Brain microvascular endothelial cell (primary cell): Measurements from ENCODE around the gene CPLX3.

Experiments used
- DNase-seq: peaks from one replicate; pipeline ENCODE4 v3.0.0-alpha.2; 2020
- H3K27ac ChIP-seq: fragments of 250-450 bp; sonication (Bioruptor Pico); 2 replicates; pipeline ENCODE4 v1.5.1; 2020; ENCODE audit warnings: mild to moderate bottlenecking, moderate library complexity
- H3K27me3 ChIP-seq: fragments of 250-450 bp; sonication (Bioruptor Pico); replicated peaks from 2 replicates; pipeline ENCODE4 v1.5.1; 2020; ENCODE audit warnings: mild to moderate bottlenecking
- H3K36me3 ChIP-seq: fragments of 250-450 bp; sonication (Bioruptor Pico); replicated peaks from 2 replicates; pipeline ENCODE4 v1.5.1; 2020; ENCODE audit warnings: mild to moderate bottlenecking
- H3K4me3 ChIP-seq: 2 replicates; pipeline ENCODE4 v1.5.1; 2011; ENCODE audit warnings: low read depth, mild to moderate bottlenecking, control low read depth, low read length, moderate library complexity
- CTCF ChIP-seq: IDR thresholded peaks from 2 replicates; pipeline ENCODE4 v1.5.1; 2011; ENCODE audit warnings: low read depth, mild to moderate bottlenecking, moderate library complexity, low read length, control low read depth, inconsistent platforms; ENCODE audit errors: missing control alignments
- in situ Hi-C: cut with HindIII; loops from 2 replicates; pipeline ENCODE4 v1.10.0; 2017; ENCODE audit warnings: low sequenced_read_pairs, low pct_ligation_motif_present

Gene CPLX3

DNA sequence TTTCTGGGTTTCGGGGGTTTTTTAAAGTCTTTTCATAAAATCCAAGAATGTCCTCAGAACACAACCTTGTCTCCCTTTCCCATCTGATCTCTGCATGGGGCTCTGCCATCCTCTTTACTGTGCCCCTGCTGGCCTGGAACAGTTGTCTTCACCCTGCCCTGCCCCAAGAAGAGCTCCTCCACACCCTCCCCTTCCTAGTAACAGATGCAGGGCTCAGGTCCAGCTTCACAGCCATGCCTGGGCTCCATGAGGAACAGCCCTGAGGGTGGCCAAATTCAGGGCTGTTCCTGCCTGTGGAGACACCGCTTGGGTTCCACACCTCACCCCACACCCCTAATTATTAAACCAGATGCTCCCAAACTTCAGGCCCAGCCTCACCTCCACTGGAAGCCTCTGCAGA is 29.4 kb downstream of the CPLX3 start:
- in situ Hi-C loops: no loop called here
- Histone ChIP-seq H3K36me3 (peaks cover 14% of the 10 kb centered on the region), H3K4me3 (no peak overlapping the region), H3K27me3 (no peaks in the 10 kb centered on the region), H3K27ac (no peak overlapping the region)
- no peak for TF ChIP-seq CTCF
- no peak for DNase-seq

DNA sequence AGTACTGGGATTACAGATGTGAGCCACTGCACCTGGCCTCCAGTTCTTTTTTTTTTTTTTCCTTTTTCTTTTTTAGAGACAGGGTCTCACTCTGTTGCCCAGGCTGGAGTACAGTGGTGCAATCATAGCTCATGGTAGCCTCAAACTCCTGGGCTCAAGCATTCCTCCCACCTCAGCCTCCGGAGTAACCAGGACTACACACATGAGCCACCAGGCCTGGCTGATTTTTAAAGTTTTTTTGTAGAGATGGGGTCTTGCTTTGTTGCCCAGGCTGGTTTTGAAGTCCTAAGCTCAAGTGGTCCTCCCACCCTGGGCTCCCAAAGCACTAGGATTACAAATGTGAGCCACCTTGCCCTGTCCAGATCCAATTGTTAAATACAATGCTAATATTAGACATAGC is 30.1 kb downstream of the CPLX3 start:
- no peak for DNase-seq
- no peak overlapping the region for H3K27ac ChIP-seq
- peaks cover 8% of the 10 kb centered on the region for H3K36me3 ChIP-seq
- no peak for TF ChIP-seq CTCF
- H3K27me3 ChIP-seq: no peaks in the 10 kb centered on the region
- H3K4me3 ChIP-seq: no peak overlapping the region
- in situ Hi-C loops: no loop called here

- Histone ChIP-seq H3K27me3 (no peaks in the 10 kb centered on the region), H3K4me3 (no peak overlapping the region), H3K36me3 (peaks cover 5% of the 10 kb centered on the region), H3K27ac (no peak overlapping the region)
- no peak for DNase-seq
- in situ Hi-C loops: no loop called here
- no peak for TF ChIP-seq CTCF
Observed at GRCh38 chr15:74857082-74857655, 30.7 kb downstream of the CPLX3 start.

- no peak for TF ChIP-seq CTCF
- Histone ChIP-seq H3K4me3 (no peak overlapping the region), H3K27me3 (no peaks in the 10 kb centered on the region), H3K27ac (no peak overlapping the region), H3K36me3 (peaks cover 3% of the 10 kb centered on the region)
- in situ Hi-C loops: no loop called here
- no peak for DNase-seq
Observed at GRCh38 chr15:74857671-74858368, 31.4 kb downstream of the CPLX3 start.

DNA sequence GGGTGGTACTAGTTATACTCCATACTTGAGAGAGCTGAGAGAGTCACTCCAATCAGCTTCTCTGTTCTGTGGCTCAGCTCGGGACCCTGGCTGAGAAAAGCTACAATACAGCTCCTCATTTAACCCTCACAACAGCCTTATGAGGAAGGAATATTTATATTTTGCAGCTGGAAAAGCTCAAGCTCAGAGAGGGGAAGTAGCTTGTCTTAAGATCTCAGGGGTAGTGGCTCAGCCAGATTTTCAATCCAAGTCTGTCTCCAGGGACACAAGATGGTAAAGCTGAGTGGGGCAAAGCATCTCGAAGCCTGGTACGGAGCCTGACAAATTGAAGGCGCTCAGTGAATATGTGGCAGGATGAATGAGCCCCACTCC is 31.9 kb downstream of the CPLX3 start:
- Histone ChIP-seq H3K4me3 (no peak overlapping the region), H3K27me3 (no peaks in the 10 kb centered on the region), H3K36me3 (no peaks in the 10 kb centered on the region), H3K27ac (no peak overlapping the region)
- no peak for TF ChIP-seq CTCF
- DNase-seq: no peak
- in situ Hi-C loops: no loop called here
